ENCODE measurements around the gene FGD6.

FGD6 gene

GRCh38 chr12:95261109-95261508, 43.8 kb upstream of the FGD6 start:
- H4K12ac ChIP-seq (ENCODE audit: low read depth, low read length), result no peak overlapping the region
- no peaks in the 10 kb centered on the region for H3K27me3 ChIP-seq (ENCODE audit: insufficient read depth, low read length)
- no peak overlapping the region for H3K23ac ChIP-seq (ENCODE audit: low read length)
- H2AK5ac ChIP-seq (ENCODE audit: low read length), result no peak overlapping the region
- no peak overlapping the region for H3K27ac ChIP-seq (ENCODE audit: low read depth, low read length)
- no peak overlapping the region for H3K4me2 ChIP-seq (ENCODE audit: low read length)
- H3K4ac ChIP-seq (ENCODE audit: low read depth, low read length), result no peak overlapping the region
- H3K4me3 ChIP-seq (ENCODE audit: low read depth, low read length), result no peak overlapping the region
- H3K18ac ChIP-seq (ENCODE audit: low read length), result no peak overlapping the region
- H3K79me1 ChIP-seq (ENCODE audit: low read length), result no peaks in the 10 kb centered on the region
- no peak overlapping the region for H2BK12ac ChIP-seq (ENCODE audit: low read length)
- no peaks in the 10 kb centered on the region for H3K9me3 ChIP-seq (ENCODE audit: insufficient read depth, low read depth, low read length)
- WGBS (ENCODE audit: extremely low coverage, insufficient coverage, insufficient read length), result no CpG with 5 or more reads among the region's 4 CpGs
- no peak overlapping the region for H4K91ac ChIP-seq (ENCODE audit: low read depth, low read length)
- no peak overlapping the region for H3K14ac ChIP-seq (ENCODE audit: low read length)
- H3K36me3 ChIP-seq (ENCODE audit: control insufficient read depth in 1 of 2, insufficient read depth in 2 of 2, low read length in 2 of 2), result peaks cover 10 to 12% of the 10 kb centered on the region in 2 experiments
- no peak overlapping the region for H2BK5ac ChIP-seq (ENCODE audit: low read depth, low read length, poor library complexity)
- no peaks in the 10 kb centered on the region for H3K79me2 ChIP-seq (ENCODE audit: control insufficient read depth, insufficient read depth, low read length, poor library complexity)
- H4K8ac ChIP-seq (ENCODE audit: low read depth, low read length), result no peak overlapping the region
- no peak for DNase-seq
- H2BK120ac ChIP-seq (ENCODE audit: insufficient read depth, low read length, poor library complexity), result no peak overlapping the region
- no peak overlapping the region for H2AFZ ChIP-seq (ENCODE audit: insufficient read depth, low read length, poor library complexity)
- H3K9ac ChIP-seq (ENCODE audit: low read length), result no peak overlapping the region
- H3K4me1 ChIP-seq (ENCODE audit: control insufficient read depth in 1 of 2, insufficient read depth in 2 of 2, low read length in 2 of 2), result no peaks in the 10 kb centered on the region

GRCh38 chr12:95259368-95259767, 42.1 kb upstream of the FGD6 start:
- H4K8ac ChIP-seq (ENCODE audit: low read depth, low read length), result no peak overlapping the region
- no peaks in the 10 kb centered on the region for H3K4me1 ChIP-seq (ENCODE audit: control insufficient read depth in 1 of 2, insufficient read depth in 2 of 2, low read length in 2 of 2)
- no peak overlapping the region for H3K4ac ChIP-seq (ENCODE audit: low read depth, low read length)
- no peaks in the 10 kb centered on the region for H3K79me1 ChIP-seq (ENCODE audit: low read length)
- peaks cover 10 to 11% of the 10 kb centered on the region in 2 experiments for H3K36me3 ChIP-seq (ENCODE audit: control insufficient read depth in 1 of 2, insufficient read depth in 2 of 2, low read length in 2 of 2)
- H3K18ac ChIP-seq (ENCODE audit: low read length), result no peak overlapping the region
- WGBS (ENCODE audit: extremely low coverage, insufficient coverage, insufficient read length), result no CpG with 5 or more reads among the region's 1 CpG
- H3K27me3 ChIP-seq (ENCODE audit: insufficient read depth, low read length), result no peaks in the 10 kb centered on the region
- no peak overlapping the region for H3K27ac ChIP-seq (ENCODE audit: low read depth, low read length)
- H4K12ac ChIP-seq (ENCODE audit: low read depth, low read length), result no peak overlapping the region
- H2BK12ac ChIP-seq (ENCODE audit: low read length), result no peak overlapping the region
- no peak overlapping the region for H3K4me3 ChIP-seq (ENCODE audit: low read depth, low read length)
- DNase-seq, result no peak
- no peaks in the 10 kb centered on the region for H3K9me3 ChIP-seq (ENCODE audit: insufficient read depth, low read depth, low read length)
- no peak overlapping the region for H3K23ac ChIP-seq (ENCODE audit: low read length)
- no peak overlapping the region for H3K14ac ChIP-seq (ENCODE audit: low read length)
- H3K4me2 ChIP-seq (ENCODE audit: low read length), result no peak overlapping the region
- no peak overlapping the region for H2AK5ac ChIP-seq (ENCODE audit: low read length)
- H3K9ac ChIP-seq (ENCODE audit: low read length), result no peak overlapping the region
- no peaks in the 10 kb centered on the region for H3K79me2 ChIP-seq (ENCODE audit: control insufficient read depth, insufficient read depth, low read length, poor library complexity)
- H2BK120ac ChIP-seq (ENCODE audit: insufficient read depth, low read length, poor library complexity), result no peak overlapping the region
- H2AFZ ChIP-seq (ENCODE audit: insufficient read depth, low read length, poor library complexity), result no peak overlapping the region
- H4K91ac ChIP-seq (ENCODE audit: low read depth, low read length), result no peak overlapping the region
- H2BK5ac ChIP-seq (ENCODE audit: low read depth, low read length, poor library complexity), result no peak overlapping the region

- Histone ChIP-seq H3K18ac (ENCODE audit: low read length) (no peak overlapping the region), H4K91ac (ENCODE audit: low read depth, low read length) (no peak overlapping the region), H3K27me3 (ENCODE audit: insufficient read depth, low read length) (no peaks in the 10 kb centered on the region), H4K12ac (ENCODE audit: low read depth, low read length) (no peak overlapping the region), H3K27ac (ENCODE audit: low read depth, low read length) (no peak overlapping the region), H3K9ac (ENCODE audit: low read length) (no peak overlapping the region), H3K79me1 (ENCODE audit: low read length) (no peaks in the 10 kb centered on the region), H3K14ac (ENCODE audit: low read length) (no peak overlapping the region), H3K23ac (ENCODE audit: low read length) (no peak overlapping the region), H2BK120ac (ENCODE audit: insufficient read depth, low read length, poor library complexity) (no peak overlapping the region), H4K8ac (ENCODE audit: low read depth, low read length) (no peak overlapping the region), H3K4me3 (ENCODE audit: low read depth, low read length) (no peak overlapping the region), H2AFZ (ENCODE audit: insufficient read depth, low read length, poor library complexity) (no peak overlapping the region), H3K79me2 (ENCODE audit: control insufficient read depth, insufficient read depth, low read length, poor library complexity) (no peaks in the 10 kb centered on the region), H3K4me2 (ENCODE audit: low read length) (no peak overlapping the region), H3K4ac (ENCODE audit: low read depth, low read length) (no peak overlapping the region), H3K9me3 (ENCODE audit: insufficient read depth, low read depth, low read length) (no peaks in the 10 kb centered on the region), H2BK5ac (ENCODE audit: low read depth, low read length, poor library complexity) (no peak overlapping the region), H2BK12ac (ENCODE audit: low read length) (no peak overlapping the region), H2AK5ac (ENCODE audit: low read length) (no peak overlapping the region), H3K36me3 (ENCODE audit: control insufficient read depth in 1 of 2, insufficient read depth in 2 of 2, low read length in 2 of 2) (peaks cover 11 to 12% of the 10 kb centered on the region in 2 experiments), H3K4me1 (ENCODE audit: control insufficient read depth in 1 of 2, insufficient read depth in 2 of 2, low read length in 2 of 2) (no peaks in the 10 kb centered on the region)
- no CpG with 5 or more reads among the region's 2 CpGs for whole genome bisulfite sequencing (ENCODE audit: extremely low coverage, insufficient coverage, insufficient read length)
- DNase-seq, result no peak
Measured at GRCh38 chr12:95258803-95259202, 41.5 kb upstream of the FGD6 start.

GRCh38 chr12:95258151-95258550, 40.9 kb upstream of the FGD6 start:
- Histone ChIP-seq H3K27me3 (ENCODE audit: insufficient read depth, low read length) (no peaks in the 10 kb centered on the region), H3K14ac (ENCODE audit: low read length) (no peak overlapping the region), H3K4ac (ENCODE audit: low read depth, low read length) (no peak overlapping the region), H3K4me2 (ENCODE audit: low read length) (no peak overlapping the region), H2AFZ (ENCODE audit: insufficient read depth, low read length, poor library complexity) (no peak overlapping the region), H3K18ac (ENCODE audit: low read length) (no peak overlapping the region), H4K91ac (ENCODE audit: low read depth, low read length) (no peak overlapping the region), H3K23ac (ENCODE audit: low read length) (no peak overlapping the region), H2BK5ac (ENCODE audit: low read depth, low read length, poor library complexity) (no peak overlapping the region), H3K36me3 (ENCODE audit: control insufficient read depth in 1 of 2, insufficient read depth in 2 of 2, low read length in 2 of 2) (peaks cover 7 to 10% of the 10 kb centered on the region in 2 experiments), H3K27ac (ENCODE audit: low read depth, low read length) (no peak overlapping the region), H3K4me3 (ENCODE audit: low read depth, low read length) (no peak overlapping the region), H3K79me2 (ENCODE audit: control insufficient read depth, insufficient read depth, low read length, poor library complexity) (no peaks in the 10 kb centered on the region), H2AK5ac (ENCODE audit: low read length) (no peak overlapping the region), H4K8ac (ENCODE audit: low read depth, low read length) (no peak overlapping the region), H3K4me1 (ENCODE audit: control insufficient read depth in 1 of 2, insufficient read depth in 2 of 2, low read length in 2 of 2) (no peaks in the 10 kb centered on the region), H3K9ac (ENCODE audit: low read length) (no peak overlapping the region), H4K12ac (ENCODE audit: low read depth, low read length) (no peak overlapping the region), H2BK12ac (ENCODE audit: low read length) (no peak overlapping the region), H3K9me3 (ENCODE audit: insufficient read depth, low read depth, low read length) (no peaks in the 10 kb centered on the region), H2BK120ac (ENCODE audit: insufficient read depth, low read length, poor library complexity) (no peak overlapping the region), H3K79me1 (ENCODE audit: low read length) (no peaks in the 10 kb centered on the region)
- DNase-seq, result no peak
- WGBS (ENCODE audit: extremely low coverage, insufficient coverage, insufficient read length), result no CpG with 5 or more reads among the region's 2 CpGs
